ACHN (cell line): ENCODE results near the gene EPN2.

ENCODE experiments used
- DNase-seq: peaks from one replicate; pipeline ENCODE4 v3.0.0-alpha.2; 2015
- in situ Hi-C: cut with HindIII; loops from 2 replicates; pipeline ENCODE4 v1.10.0; 2017; ENCODE audit warnings: low sequenced_read_pairs, low pct_ligation_motif_present, low pct_unique_long_range_greater_than_20kb

Gene EPN2

DNA sequence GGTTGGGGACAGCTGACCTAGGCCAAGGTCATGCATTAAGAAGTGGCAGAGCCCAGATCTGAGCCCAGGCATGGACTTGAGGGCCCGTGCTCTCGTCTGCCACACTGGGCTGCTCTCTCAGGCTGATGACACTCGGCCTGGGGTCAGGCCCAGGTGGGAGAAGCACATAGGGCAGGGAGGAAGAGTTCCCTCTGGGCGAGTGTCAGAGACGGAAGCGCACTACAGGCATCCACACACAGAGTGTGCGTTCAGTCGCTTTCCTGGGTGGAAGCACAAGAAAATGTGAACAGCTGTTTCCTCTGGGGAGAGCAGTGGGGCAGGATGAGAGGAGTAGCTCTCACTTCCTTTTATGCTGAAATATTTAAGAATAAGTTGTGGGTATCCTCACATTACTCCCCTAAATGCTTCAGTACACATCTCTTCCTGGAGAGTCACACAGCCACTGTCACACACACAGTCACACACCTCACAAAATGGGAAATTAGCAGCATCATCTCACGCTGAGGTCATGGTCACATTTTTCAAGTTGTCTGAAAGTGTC, 65.7 kb downstream of the EPN2 start:
- DNase-seq = no peak
- in situ Hi-C loops = no loop called here

DNA sequence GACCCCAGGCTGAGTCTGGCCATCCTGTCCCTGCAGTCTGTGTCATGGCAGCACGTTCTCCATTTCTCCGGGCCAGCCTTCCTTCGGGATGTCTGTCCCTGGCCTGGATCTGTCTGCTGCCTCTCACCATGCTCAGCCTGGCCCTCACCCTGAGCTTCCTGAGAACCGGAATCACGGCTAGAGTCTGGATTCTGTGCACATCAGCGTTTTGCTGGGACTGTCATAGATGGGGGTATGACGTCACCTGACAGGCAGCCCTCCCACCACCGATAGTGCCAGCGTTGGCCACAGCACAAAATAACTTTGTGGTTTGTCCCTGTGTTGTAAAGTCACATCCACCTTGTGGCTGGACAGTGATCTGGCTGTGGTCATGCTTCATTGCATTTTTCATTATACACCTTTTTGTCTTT, 66.2 kb downstream of the EPN2 start:
- in situ Hi-C loops = no loop called here

DNA sequence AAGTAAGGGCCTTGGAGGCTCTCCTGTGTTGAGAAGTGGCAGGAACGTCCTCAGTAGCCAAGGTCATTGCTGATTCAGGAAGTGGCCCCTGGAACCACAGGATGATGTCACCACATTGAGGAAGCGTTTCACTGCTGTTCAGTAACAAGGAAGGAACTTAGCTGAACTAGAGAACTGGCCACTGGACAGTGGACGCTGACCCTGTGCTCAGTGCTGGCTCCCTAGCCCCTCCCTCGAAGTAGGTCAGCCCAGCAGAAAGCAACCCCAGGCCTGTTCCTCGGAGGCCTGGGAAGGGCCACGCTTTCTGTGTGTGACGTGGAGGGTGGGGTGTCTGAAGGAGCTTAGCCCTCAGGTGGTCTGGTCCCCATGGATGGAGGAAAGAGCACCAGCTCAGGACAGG, 67.0 kb downstream of the EPN2 start:
- in situ Hi-C loops = no loop called here
- peak; percentile 51 for DNase-seq

More for the DNA sequence above, 66.2 kb downstream of the EPN2 start:
- DNase-seq = no peak

DNA sequence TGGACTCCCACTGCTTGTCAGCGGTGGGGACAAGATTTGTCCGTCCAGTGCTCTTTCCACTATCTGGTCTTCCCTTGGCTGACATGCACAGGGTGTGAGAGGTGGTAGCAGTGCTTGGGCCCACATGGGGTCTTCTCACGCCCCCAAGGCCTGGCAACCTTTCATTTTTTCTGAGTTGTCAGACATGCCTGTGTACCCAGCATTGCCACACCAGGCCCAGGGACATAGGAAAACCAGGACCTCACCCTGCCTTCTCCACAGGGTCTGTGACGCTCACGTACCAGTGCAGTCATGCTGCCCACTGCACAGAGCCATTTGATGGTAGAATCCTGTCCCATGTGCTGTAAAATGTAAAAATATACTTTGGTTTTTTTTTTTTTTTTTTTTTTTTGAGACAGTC, 67.6 kb downstream of the EPN2 start:
- no peak for DNase-seq
- in situ Hi-C loops = no loop called here

DNA sequence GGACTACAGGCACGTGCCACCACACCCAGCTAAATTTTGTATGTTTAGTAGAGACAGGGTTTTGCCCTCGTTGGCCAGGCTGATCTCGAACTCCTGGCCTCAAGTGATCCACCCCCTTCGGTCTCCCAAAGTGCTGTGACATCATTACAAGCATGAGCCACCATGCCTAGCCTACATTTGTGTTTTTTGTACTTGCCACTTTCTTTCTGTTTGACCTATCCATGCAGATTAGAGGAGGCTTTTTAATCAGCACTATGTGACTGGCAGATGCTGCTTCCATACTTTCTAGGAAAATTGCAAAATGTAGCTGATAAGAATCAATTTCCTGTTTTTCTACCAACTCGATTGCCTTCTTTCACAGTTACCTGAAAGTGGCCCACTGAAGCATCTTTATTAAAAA, 68.1 kb downstream of the EPN2 start:
- DNase-seq = no peak
- in situ Hi-C loops = no loop called here

DNA sequence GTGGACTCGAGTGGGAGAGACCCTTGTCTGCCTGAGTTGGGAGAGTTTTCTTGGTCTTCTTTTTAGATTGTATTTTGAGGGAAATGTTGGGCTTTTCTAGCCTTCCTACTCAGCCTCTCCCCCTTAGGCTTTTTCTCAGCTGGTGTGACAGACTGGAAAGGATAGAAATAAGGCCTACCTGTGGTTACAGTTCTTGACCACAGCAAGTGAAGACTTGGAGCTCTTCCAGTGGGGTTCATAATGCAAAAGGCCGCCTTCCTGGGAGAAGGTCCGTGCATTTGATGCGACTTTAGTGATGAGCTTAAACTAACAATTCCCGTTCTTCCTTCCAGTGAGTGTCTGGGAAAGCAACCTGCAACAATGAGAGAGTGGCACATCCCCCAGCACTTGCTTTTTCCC, 68.6 kb downstream of the EPN2 start:
- no peak for DNase-seq
- in situ Hi-C loops = no loop called here

DNA sequence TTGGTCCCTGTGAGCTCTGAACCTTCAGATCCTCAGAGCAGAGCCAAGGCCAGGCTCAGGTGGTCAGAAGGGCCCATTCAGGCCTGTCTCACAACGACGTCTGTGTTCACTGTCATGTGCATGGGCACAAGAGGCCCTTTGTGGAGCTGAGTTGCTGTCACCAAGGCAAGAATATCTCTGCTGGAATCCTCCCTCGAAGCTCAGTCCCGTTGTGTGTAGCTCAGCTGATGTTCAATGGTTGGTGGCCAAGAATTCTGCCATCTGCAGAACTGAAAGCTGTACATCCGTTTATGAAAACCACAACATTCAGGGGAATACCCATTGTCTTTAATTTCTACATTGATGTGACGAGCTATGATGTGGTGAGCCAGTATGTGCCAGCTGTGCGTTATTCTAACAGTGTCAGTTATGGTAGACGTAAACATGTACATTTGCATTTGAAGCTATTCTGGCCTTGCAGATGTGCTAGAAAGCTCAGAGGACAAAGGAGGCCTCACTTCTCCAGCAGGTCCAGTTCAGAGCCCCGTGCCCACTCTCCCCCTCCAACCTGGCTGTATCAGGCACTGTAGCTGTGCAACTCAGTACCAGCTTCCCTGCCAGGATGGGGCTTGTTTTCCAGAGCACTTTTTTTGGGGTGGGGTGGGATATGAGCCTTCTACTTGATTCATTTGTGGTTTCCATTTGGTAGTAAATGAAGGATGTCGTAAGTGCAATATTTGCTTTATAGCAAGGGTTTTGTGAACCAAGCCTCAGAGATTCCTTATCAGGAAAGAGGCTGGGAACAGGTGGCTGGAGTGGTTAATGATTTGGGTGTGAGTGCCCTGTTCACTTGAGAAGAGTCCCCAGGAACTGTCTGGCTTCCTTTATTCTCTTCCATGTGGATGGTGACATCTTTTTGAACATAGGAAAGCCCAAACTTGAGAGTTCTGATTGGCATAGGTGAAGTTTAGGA, 69.3 kb downstream of the EPN2 start:
- in situ Hi-C loops = no loop called here
- DNase-seq = no peak

DNA sequence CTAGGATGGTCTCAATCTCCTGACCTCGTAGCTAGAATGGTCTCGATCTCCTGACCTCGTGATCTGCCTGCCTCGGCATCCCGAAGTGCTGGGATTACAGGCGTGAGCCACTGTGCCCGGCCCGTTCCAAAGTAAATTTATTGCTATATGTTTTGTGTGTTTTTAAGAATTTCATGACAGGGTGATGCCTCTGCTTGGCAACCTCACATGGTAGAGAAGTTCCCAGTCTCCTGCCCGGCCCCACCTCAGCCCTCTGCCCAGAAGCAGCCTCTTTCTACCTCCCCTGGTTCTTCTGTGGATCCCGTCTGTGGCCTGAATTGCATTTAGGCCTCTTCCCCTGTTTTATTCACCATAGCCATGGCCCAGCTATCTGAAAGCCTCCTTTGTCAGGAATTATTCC, 70.4 kb downstream of the EPN2 start:
- no peak for DNase-seq
- in situ Hi-C loops = no loop called here

DNA sequence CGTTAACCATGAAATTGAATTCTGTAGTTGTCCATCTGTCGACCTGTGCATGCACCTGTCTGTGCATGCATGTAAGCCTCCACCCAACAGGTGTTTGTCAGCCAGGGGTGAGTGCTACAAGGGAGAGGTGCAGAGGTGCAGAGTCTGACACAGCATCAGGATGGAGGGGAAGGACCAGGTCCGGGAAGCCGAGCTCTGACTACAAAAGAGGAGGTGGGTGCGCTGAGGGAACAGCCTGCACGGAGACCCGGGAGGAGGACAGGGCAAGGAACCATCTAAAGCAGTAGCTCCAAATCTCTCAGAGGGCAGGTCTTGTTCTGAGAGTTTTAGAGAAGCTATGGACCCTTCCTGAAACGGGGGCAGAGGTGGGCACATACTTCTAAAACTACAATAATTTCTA, 71.2 kb downstream of the EPN2 start:
- no peak for DNase-seq
- in situ Hi-C loops = no loop called here

DNA sequence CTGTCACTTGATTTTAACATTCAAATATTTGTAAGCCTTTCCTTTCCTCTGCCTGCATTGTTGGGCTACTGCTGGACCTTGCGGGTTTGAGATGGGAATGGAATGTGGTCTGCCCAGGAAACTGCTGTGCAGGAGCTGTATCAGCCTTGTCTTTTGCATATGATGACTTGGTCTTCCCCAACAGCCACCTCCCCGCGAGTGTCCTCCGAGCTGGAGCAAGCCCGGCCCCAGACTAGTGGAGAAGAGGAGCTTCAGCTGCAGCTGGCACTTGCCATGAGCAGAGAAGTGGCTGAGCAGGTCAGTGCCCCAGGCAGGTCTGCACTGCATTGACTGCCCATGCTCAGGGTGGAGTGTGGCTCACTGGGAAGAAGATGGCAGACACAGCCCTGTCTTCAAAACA, 72.5 kb downstream of the EPN2 start:
- in situ Hi-C loops = no loop called here
- DNase-seq = no peak

DNA sequence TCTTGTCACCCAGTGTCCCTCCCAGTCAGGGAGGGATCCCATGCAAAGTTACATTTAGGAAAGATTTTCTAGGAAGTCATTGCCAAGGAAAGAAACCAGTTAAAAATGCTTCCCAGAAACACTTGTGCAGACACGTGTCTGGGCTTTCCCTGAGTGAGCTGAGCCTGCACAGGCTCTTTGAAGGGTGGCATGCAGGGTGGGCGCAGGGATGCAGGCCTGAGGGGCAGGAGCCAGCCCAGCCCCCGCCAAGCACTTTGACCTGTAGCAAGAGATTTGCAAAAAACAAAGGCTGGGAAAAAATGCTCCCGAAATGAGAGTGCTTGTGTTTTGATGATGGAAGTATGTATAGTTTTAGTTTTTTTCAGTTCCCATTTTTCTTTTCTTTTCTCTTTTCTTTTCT, 73.0 kb downstream of the EPN2 start:
- DNase-seq = no peak
- in situ Hi-C loops = no loop called here

DNA sequence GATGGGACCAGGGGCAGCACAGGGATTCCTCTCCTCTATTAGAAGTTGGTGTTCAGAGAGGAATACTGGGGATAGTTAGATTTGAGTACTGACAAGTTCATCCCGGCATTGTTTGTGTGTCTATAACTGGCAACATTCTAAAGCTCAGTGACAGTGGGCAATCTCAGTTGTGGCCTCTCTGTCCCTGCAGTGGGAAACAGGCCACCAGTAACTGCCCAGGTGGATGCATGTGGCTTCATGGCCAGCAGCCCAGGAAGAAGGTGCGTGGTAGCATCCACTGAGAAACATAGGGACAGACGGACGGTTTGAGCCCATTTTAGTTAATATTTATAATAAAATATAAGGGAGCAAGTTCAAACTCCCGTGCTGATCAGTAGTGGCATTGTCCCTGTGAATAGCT, 73.8 kb downstream of the EPN2 start:
- in situ Hi-C loops = no loop called here
- no peak for DNase-seq

DNA sequence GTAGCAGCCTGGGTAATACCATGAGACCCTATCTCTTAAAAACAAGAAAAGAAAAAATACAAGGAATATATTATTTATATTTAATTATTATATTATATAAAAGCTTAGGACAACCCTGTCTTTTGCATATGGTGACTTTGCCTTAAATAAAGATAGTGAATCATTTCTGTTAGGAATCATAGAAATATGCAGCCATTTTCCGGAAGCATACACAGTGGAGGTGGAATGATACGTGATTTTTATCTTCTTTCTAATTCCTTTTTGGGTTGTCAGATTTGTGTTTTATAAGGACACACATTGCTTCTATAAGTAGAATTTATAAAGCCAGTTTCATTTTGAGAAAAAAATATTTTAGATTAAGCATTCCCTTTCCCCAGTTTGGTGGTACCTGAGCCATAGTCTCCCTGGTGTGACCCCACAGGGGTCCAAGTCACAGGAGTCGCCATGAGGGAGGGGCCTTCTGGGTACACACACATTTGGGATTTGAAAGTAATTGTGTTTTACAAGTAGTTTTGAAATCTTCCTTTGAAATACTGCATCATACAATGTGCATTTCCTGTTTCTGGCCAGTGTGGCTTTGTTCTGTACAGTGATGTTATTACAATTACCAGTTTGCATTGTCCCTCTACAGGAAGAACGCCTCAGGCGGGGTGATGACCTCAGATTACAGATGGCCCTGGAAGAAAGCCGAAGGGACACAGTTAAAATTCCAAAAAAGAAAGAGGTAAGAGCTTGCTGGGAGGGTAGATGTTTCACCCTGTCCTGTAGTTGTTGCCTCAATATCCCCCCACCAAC, 74.5 kb downstream of the EPN2 start:
- DNase-seq = no peak
- in situ Hi-C loops = no loop called here

DNA sequence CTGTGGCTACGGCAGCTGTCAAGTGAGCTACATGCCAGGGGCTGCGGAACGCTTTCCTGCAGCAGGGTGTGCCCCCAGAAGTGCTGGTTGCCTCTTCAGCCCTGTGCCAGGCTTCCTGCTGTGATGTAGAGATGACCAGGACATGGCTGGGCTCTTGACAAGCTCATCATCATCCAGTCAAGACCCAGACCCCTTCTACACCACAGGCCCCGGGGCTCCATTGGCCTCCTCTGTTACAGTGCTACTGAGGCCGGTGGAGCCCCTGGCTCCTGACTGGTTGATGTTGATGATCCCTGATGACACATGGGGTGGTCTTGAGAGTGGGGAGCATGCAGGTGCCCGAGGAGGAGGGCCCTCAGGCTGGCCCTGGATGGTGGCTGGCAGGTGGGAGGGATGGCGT, 75.2 kb downstream of the EPN2 start:
- DNase-seq = no peak
- in situ Hi-C loops = no loop called here

DNA sequence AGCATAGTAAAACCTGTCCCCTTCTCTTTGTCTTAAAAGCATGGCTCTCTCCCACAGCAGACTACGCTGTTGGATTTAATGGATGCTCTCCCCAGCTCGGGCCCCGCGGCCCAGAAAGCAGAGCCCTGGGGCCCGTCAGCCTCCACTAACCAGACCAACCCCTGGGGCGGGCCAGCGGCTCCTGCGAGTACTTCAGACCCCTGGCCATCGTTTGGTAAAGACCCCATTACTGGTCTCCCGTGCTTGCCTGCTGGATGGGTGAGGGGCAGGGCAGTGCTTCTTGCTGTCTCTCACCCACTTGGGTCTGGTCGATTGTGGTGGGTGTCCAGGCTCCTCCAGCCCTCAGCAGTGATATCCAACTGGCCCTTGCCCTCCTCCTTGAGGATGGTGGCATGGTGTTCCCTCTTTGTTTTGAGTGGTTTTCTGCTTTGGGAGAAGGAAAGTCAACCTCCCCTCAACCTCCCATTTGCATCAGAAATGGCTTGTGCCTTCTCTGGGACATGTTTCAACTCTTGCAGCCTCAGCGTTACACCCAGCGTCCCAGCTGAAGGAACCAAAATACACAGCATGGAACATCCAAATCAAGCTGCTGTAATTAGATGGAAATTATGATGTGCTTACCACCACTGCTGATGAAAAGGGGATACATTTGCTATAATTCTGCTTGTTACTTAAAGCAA, 76.0 kb downstream of the EPN2 start:
- in situ Hi-C loops = no loop called here
- DNase-seq = no peak

DNA sequence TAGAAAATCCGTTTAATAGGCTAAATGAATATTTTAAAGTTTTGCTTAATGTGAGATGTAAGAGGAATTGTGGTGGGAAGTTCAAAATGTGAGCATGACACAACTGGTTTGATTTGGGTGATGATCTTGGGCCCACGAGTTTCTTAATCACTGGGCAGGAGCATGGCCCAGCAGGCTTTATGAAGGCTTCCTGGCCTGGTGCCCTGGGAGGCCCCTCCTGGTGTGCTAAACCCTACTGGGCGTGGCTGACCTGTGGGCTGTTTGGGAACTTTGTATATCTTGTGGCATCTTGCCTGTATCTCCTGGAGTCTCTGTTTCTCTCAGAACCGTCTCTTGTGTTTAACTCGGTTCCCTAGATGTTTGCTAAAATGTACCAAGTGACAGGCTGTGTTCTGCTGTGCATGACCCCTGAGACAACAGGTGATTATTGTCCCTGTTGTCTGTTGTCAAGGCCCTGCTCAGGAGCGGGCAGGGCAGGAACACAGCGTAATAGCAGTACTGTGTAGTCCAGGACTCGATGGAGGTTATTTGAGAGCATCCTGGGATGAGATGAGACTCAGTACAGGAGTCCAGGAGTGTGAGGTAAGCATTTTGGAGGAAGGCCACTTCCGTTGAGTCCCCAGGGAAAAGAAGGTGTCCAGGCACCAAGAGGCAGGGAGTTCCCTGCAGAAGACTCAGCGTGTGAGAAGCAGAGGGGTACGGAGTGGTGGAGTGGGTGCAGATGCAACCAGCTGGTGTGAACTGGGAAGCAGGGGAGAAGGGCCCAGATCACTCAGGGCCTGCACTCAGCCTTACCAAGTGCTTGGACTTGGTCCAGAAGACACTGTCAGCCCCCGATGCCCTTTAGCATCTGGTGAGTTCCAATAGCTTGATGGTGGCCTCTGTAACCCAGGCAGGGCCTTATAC, 76.8 kb downstream of the EPN2 start:
- in situ Hi-C loops = no loop called here
- no peak for DNase-seq

DNA sequence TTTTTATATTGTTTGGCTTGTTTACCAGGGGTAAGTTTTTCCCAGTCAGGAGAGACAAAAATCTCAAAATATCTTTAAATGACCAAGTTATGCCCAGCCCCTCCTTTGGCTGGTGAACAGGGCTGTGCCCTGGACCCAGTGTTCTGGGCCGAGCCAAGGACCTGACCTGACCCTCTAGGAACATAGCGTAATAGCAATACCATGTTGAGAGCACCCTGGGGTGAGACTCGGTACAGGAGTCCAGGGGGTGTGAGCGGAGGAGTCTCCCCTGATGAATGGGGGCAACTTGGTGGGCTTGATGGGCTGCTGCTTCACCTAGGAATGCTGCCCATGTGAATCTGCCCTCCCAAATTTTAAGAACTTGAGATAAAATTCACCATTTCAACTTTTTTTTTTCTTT, 77.9 kb downstream of the EPN2 start:
- in situ Hi-C loops = no loop called here
- DNase-seq = no peak

DNA sequence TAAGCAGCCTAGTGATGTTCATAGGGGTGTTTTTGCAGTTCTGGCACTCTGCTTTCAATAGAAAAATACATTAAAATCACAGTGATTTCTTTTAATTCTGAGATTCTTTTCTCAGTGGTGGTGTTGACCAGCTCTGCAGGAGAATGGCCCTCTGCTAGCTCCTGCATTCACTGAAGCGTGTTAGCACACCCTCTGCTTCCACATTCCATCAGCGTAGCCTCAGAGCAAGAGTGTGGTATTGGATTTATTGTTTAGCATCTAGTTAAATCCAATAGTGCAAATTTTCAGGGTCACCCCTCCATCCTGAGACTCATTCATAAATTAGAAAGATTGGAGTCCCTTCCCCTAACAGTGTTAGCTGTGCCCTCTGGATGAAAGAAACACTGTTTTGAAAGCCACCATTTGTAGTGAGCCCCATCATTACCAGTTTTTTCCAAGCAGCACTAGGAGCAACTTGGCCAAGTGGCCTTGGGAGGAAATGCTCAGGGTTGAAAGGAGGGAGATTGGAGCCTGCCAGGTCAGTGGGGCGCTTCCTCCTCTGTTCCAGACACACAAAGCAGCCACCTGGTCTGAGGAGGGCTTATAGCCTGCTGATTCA, 79.7 kb downstream of the EPN2 start:
- in situ Hi-C loops = no loop called here
- peak; percentile 79 for DNase-seq
